Measurements from ENCODE around the gene MPZL2.

MPZL2 gene

GRCh38 chr11:118240999-118241763 is 22.9 kb downstream of the MPZL2 start:
- DNase-seq, result peak; percentile 73

DNA sequence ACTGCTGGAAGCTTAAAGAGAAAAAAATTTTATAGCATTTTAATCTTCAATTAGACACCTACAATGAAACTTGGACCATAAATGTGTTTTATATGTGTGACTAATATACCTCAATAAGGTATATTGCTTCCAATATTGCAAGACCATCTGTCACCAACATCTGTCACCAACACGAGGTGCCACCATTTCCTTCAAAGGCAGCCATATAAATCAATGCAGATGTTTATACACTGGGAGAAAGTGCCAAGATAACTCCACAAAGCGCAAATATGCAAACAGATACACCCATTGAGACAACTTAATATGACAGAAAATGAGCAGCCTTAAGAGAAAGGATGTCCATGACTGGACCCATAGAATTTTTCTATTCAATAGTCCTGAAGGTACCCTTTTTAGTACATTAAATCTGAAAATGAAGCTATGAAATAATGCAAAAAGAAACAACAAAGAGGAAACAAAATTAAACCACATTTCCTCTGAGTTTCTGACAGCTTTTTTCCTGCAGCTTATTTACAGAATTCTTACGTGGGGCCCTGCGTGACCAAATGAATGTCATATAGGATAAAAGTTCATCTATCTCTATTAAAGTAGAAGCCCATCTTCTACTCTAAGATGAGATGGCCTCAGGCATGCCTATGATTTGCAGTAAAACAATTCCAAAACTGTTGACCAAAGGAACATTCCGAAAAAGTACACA is 24.4 kb downstream of the MPZL2 start:
- no peak for DNase-seq

GRCh38 chr11:118238929-118239328 is 25.2 kb downstream of the MPZL2 start:
- DNase-seq, result no peak

GRCh38 chr11:118238421-118238820 is 25.7 kb downstream of the MPZL2 start:
- DNase-seq, result no peak

- DNase-seq, result no peak
Measured at GRCh38 chr11:118236170-118236569, 27.9 kb downstream of the MPZL2 start.

GRCh38 chr11:118234833-118235232 is 29.3 kb downstream of the MPZL2 start:
- DNase-seq, result no peak

GRCh38 chr11:118233850-118234249 is 30.2 kb downstream of the MPZL2 start:
- DNase-seq, result no peak

DNA sequence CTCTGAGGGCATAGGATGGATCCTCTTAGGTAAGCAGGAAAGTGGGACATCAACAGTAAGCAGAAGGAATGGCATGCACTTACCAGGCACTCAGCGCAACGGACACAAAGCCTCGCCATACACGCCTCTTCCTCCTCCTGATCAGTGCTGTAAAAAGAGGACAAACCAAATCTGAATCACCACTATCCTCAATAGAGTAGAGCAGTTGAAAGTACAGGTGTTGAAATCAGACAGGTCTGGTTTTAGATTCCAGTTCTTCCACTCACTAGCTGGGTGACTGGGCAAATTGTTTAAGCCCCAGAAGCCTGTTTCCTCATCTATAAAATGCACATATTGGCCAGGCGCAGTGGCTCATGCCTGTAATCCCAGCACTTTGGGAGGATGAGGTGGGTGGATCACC is 30.7 kb downstream of the MPZL2 start:
- no peak for DNase-seq

GRCh38 chr11:118232659-118233058 is 31.4 kb downstream of the MPZL2 start:
- peak; percentile 69 for DNase-seq

- DNase-seq, result no peak
Measured at GRCh38 chr11:118231461-118231860, 32.6 kb downstream of the MPZL2 start.

GRCh38 chr11:118230088-118230487 is 34.0 kb downstream of the MPZL2 start:
- peak; percentile 37 for DNase-seq

- no peak for DNase-seq
Measured at GRCh38 chr11:118229274-118229847, 34.7 kb downstream of the MPZL2 start.

DNA sequence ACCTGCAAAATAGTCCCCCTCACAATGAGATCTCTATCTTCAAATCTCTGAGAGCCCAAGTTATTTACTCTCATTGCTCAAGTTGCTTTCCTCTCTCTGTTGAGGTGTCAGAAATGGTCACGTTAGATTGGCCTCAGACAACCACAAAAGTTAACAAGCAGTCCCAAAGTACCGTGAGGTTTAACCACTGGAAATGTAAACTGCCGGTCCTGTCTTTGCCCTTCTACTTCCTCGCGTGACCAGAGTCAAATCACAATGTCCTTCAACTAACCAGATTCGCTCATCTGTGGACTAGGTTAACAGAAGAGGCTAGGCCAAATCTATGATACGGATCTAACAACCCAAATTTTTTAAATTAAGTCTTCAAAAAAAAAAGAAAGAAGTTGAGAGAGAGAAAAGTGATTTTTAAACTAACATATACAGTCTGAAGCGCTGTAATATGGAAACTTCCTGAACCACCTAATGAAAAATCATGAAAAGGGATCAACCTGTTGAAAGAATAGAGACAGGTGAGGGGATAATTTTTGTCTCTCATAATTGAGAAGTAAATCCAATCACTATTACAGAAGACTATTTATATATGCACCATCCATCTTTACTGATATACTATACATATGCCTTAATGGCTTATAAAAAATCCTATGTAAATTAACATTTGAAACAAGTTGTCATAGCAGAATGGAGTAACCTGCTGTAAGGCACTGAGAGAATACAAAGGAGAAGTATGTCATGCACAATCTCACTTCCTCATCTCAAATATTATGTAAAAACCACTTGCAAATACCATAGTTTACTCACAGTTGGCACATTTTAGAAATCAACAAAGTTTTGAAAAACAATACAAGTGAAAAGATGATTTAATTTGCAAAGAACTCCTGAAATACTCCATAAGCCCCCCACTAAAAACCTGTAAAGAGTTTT is 36.0 kb downstream of the MPZL2 start:
- no peak for DNase-seq

DNA sequence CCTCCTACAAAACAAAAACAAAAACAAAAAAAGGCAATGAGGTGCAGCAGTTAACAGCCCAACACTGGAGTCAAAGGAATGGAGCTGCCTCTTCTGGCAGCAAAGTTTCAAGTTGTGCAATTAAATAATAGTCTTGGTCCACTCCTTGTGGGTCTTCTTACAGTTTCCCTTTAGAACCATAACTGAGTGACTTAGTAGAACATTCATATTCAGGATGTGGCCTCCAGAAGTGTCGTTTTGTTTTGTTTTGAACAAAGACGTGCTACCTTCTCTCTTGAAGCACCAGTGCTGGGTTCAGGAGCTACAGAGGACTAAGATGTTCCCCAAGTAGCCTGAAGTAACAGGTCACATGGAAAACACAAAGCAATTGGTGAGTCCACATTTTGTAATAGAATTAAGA is 37.3 kb downstream of the MPZL2 start:
- no peak for DNase-seq

DNA sequence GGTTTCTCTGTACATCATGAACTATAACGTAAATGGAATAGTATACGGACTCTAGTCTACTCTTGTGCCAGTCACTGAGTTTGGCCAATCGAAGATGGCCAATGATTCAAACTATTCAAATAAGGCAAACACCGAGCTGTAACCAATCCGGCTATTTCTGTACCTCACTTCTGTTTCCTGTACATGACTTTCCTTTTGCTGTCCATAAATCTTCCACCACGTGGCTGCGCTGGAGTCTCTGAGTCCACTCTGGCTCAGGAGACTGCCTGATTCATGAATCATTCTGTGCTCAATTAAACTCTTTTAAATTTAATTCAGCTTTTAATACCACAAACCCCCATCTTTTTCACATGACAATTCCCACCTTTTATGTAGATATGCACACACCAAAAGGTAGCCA is 37.8 kb downstream of the MPZL2 start:
- peak; percentile 37 for DNase-seq

- DNase-seq, result peak; percentile 74
Measured at GRCh38 chr11:118224511-118225188, 39.4 kb downstream of the MPZL2 start, which contains the start of gene JAML. JAML (minus strand) TSS chr11:118225011; CDS start chr11:118214866, 10,145 bp downstream.

DNA sequence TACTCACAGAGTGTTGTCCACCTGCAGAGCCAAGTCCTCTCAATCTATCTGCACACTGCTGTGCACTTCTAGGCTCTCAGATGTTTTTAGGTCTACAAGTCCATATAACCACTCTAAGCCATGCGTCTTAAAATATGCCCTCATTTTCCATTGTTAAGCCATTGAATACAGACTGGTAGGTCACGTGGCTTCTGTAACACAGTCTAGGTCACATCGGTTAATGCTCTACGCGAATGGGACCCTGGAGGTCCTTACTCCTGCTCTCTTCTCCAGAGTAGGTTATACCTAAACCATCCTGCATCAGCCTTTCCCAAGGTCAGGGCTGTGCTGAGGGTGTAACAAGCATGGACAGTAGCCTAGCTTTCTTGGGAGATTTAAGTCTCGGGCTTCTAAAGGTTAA is 40.1 kb downstream of the MPZL2 start:
- peak; percentile 40 for DNase-seq

DNA sequence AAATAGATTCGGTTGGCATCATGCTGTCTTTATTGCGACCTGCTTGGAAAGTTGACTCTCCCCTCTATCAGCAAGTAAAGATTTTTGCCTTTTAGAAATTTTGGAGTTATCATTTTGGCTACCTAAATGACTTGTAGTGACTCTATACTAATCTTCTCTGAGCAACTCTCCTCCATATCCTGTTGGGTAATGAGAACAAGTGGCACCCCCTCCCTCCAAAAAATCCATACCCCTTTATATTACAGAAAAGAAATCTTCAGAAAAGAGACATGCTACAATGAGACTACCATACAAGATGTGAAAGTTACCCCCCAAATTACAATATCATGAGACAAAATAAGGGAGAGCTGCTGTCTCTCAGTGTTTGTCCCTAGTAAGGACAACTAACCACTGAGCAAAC is 40.5 kb downstream of the MPZL2 start:
- DNase-seq, result no peak

- no peak for DNase-seq
Measured at GRCh38 chr11:118222437-118222836, 41.7 kb downstream of the MPZL2 start.

GRCh38 chr11:118221419-118221818 is 42.7 kb downstream of the MPZL2 start:
- DNase-seq, result no peak

- DNase-seq, result no peak
Measured at GRCh38 chr11:118219732-118220131, 44.4 kb downstream of the MPZL2 start.

GRCh38 chr11:118219244-118219643 is 44.9 kb downstream of the MPZL2 start:
- no peak for DNase-seq
